KMS-11 (cell line): ENCODE results near the gene HEXD.
A peak's percentile ranks its signal among the peaks of the same experiment; 100 is the strongest.

Source experiments
- H2AFZ ChIP-seq: fragments of 200-600 bp; sonication (generic); 2 replicates; pipeline ENCODE4 v1.6.1; 2016; ENCODE audit warnings: antibody characterized with exemption, mixed run types, low read depth
- H3K27ac ChIP-seq: fragments of 200-600 bp; sonication (generic); 2 replicates; pipeline ENCODE4 v1.6.1; 2016; ENCODE audit warnings: mild to moderate bottlenecking, mixed run types
- H3K27me3 ChIP-seq: fragments of 200-600 bp; sonication (generic); 2 replicates; pipeline ENCODE4 v1.6.1; 2017; ENCODE audit warnings: mild to moderate bottlenecking, low read depth, mixed run types, moderate library complexity; ENCODE audit not compliant: insufficient read depth
- H3K36me3 ChIP-seq: fragments of 200-600 bp; sonication (generic); 2 replicates; pipeline ENCODE4 v1.6.1; 2017; ENCODE audit warnings: mild to moderate bottlenecking, mixed run types; ENCODE audit not compliant: insufficient read depth
- H3K4me1 ChIP-seq: fragments of 200-600 bp; sonication (generic); 2 replicates; pipeline ENCODE4 v1.6.1; 2016; ENCODE audit warnings: mild to moderate bottlenecking, low read depth, mixed run types; ENCODE audit not compliant: poor library complexity, severe bottlenecking
- H3K4me2 ChIP-seq: fragments of 200-600 bp; sonication (generic); 2 replicates; pipeline ENCODE4 v1.7.0; 2016; ENCODE audit warnings: mild to moderate bottlenecking, mixed run types
- H3K4me3 ChIP-seq: fragments of 200-600 bp; sonication (generic); IDR thresholded peaks from 2 replicates; pipeline ENCODE4 v1.6.1; 2017; ENCODE audit warnings: low read depth, low read length, mixed read lengths; ENCODE audit not compliant: insufficient read depth
- H3K79me2 ChIP-seq: fragments of 200-600 bp; sonication (generic); 2 replicates; pipeline ENCODE4 v1.6.1; 2016; ENCODE audit warnings: low read depth, mixed run types; ENCODE audit not compliant: insufficient read depth
- H3K9ac ChIP-seq: fragments of 200-600 bp; sonication (generic); 2 replicates; pipeline ENCODE4 v1.6.1; 2016; ENCODE audit warnings: mild to moderate bottlenecking, mixed run types
- H4K20me1 ChIP-seq: fragments of 200-600 bp; sonication (generic); 2 replicates; pipeline ENCODE4 v1.6.1; 2016; ENCODE audit warnings: mild to moderate bottlenecking, mixed run types; ENCODE audit not compliant: insufficient read depth
- TF ChIP-seq, protein P1 (sequence below): fragments of 200-600 bp; sonication (generic); conservative IDR thresholded peaks from 2 replicates; pipeline ENCODE4 v1.6.1; 2017; ENCODE audit warnings: low read depth, mild to moderate bottlenecking, antibody characterized with exemption, low read length, moderate library complexity, mixed read lengths

HEXD gene

DNA sequence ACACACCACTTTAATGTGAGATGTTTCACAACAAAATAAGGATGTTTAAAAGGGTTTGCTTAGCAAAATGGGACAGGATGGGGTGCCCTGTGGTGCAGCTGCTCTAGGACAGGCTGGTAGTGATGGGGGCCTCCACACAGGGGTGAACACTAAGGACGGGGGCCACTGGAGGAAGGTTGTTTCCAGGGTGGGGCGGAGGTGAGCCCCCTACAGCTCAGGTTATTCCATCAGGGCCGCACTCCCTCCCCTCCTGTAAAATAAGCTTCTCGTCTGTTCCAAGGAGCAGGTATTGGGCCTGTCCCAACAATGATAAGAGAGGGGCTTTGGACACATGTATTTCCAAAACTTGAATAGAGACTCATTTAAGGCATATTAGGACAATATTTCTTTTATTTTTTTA lies 1.9 kb upstream of the HEXD start:
- peaks cover 39% of the 10 kb centered on the region for H3K4me1 ChIP-seq
- TF ChIP-seq, protein P1, sequence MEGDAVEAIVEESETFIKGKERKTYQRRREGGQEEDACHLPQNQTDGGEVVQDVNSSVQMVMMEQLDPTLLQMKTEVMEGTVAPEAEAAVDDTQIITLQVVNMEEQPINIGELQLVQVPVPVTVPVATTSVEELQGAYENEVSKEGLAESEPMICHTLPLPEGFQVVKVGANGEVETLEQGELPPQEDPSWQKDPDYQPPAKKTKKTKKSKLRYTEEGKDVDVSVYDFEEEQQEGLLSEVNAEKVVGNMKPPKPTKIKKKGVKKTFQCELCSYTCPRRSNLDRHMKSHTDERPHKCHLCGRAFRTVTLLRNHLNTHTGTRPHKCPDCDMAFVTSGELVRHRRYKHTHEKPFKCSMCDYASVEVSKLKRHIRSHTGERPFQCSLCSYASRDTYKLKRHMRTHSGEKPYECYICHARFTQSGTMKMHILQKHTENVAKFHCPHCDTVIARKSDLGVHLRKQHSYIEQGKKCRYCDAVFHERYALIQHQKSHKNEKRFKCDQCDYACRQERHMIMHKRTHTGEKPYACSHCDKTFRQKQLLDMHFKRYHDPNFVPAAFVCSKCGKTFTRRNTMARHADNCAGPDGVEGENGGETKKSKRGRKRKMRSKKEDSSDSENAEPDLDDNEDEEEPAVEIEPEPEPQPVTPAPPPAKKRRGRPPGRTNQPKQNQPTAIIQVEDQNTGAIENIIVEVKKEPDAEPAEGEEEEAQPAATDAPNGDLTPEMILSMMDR, result no peak
- no peak overlapping the region for H3K9ac ChIP-seq
- H3K27ac ChIP-seq, result no peak overlapping the region
- H3K79me2 ChIP-seq, result peaks cover 13% of the 10 kb centered on the region; the same call in 1 of the 2 replicates
- H4K20me1 ChIP-seq, result no peaks in the 10 kb centered on the region
- no peak overlapping the region for H3K4me2 ChIP-seq
- no peak overlapping the region for H3K4me3 ChIP-seq
- H2AFZ ChIP-seq, result no peak overlapping the region
- H3K27me3 ChIP-seq, result no peaks in the 10 kb centered on the region
- no peaks in the 10 kb centered on the region for H3K36me3 ChIP-seq

DNA sequence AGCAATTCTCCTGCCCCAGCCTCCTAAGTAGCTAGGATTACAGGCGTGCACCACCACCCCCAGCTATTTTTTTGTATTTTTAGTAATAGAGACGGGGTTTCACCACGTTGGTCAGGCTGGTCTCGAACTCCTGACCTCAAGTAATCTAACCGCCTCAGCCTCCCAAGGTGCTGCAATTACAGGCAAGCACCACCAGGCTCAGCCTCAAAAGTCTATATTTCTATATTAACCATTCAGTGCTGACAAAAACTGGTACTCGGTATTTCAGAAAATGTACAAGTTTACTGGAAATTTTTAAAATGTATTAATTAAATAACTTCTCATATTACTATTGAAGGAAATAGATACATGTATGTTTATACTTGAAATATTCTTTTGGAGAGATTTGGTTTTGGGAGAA lies 1.4 kb upstream of the HEXD start:
- Histone ChIP-seq H3K79me2 (peaks cover 13% of the 10 kb centered on the region; the same call in 1 of the 2 replicates), H3K4me3 (no peak overlapping the region), H4K20me1 (no peaks in the 10 kb centered on the region), H3K36me3 (no peaks in the 10 kb centered on the region), H3K9ac (no peak overlapping the region), H2AFZ (no peak overlapping the region), H3K27ac (no peak overlapping the region), H3K27me3 (no peaks in the 10 kb centered on the region), H3K4me2 (no peak overlapping the region), H3K4me1 (peaks cover 39% of the 10 kb centered on the region)
- TF ChIP-seq, protein P1, result no peak

DNA sequence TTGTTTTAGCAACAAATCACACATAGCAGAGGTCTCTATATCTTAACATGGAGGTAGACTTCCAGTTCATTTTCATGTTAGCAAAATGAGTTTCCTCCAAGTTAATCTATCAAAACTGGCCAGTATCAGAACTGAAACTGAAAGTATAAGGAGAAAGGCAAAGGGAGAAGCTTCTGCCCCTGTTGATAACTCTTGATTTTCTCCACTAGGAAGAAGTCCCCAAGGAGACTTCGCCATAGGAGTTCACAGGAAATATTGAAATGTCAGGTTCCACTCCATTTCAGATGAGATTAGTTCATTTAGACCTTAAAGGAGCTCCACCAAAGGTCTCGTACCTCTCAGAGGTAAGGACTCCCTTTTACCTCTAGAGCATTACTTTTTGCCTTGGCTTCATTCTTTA lies 1.4 kb downstream of the HEXD start:
- H2AFZ ChIP-seq, result peak overlapping the region; percentile 67; the same call in 1 of the 2 replicates
- H3K4me3 ChIP-seq, result no peak overlapping the region
- peak overlapping the region; percentile 100 for H3K4me2 ChIP-seq
- peak overlapping the region; percentile 31 for H3K27ac ChIP-seq
- no peaks in the 10 kb centered on the region for H3K36me3 ChIP-seq
- TF ChIP-seq, protein P1, result no peak
- H3K9ac ChIP-seq, result peak overlapping the region; percentile 72; the same call in 1 of the 2 replicates
- no peaks in the 10 kb centered on the region for H3K27me3 ChIP-seq
- H3K79me2 ChIP-seq, result peaks cover 13% of the 10 kb centered on the region; the same call in 1 of the 2 replicates
- peaks cover 39% of the 10 kb centered on the region for H3K4me1 ChIP-seq
- H4K20me1 ChIP-seq, result no peaks in the 10 kb centered on the region

DNA sequence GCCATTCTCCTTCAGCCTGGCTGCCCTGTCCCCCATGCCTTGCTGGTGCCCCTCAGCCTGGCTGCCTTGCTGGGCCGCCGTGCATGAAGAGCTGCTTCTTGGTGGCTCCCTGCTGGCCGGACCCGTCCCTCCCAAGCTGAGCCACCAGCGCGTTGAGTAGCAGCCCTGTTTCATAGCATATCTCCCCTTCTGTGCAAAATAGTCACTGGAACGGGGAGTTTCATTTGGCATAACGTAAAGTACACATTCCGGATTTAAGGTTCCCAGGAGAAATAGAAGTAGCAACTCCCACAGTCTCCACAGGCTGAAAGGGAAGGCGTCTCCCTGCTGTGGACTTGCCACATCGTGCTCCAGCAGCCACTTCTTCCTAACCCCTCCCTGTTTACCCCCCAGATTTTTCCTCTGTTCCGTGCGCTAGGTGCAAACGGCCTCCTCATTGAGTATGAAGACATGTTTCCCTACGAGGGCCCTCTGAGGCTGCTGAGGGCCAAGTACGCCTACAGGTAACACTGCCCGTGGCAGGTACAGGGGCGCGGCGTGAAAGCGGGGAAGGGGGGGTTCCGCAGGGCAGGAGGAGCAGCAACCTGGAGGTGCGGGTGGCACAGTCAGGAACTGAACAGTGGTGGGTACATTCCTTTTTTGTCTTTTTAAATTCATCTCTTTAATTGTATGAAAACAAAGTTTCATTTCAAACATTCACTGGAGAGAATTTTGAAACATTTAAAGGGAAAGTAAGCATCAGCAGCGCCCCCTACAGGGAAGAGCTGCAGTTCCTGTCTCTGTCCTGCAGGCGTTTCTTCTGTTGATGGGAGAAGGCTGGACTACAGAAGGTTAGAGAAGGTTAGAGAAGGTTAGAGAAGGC lies 6.1 kb downstream of the HEXD start:
- TF ChIP-seq, protein P1, result peak; percentile 93
- Histone ChIP-seq H3K4me2 (peak overlapping the region; percentile 3; the same call in 1 of the 2 replicates), H2AFZ (no peak overlapping the region), H3K4me1 (peaks cover 17% of the 10 kb centered on the region), H3K79me2 (peaks cover 8% of the 10 kb centered on the region; the same call in 1 of the 2 replicates), H3K27ac (no peak overlapping the region), H3K9ac (no peak overlapping the region), H3K4me3 (no peak overlapping the region), H4K20me1 (no peaks in the 10 kb centered on the region), H3K27me3 (no peaks in the 10 kb centered on the region), H3K36me3 (no peaks in the 10 kb centered on the region)
